HG03064 (cell line): ENCODE measurements around the gene OR4M1.
"Not testable (repeated sequence)": the region's sequence is repeated elsewhere in the genome, so short reads cannot be mapped to it uniquely, and the experiment has no call there.

ENCODE experiments used
- ATAC-seq: cut with Tn5 transposase; IDR thresholded peaks from one replicate; pipeline ENCODE4 v1.9.1; 2021; ENCODE audit warnings: low read depth; ENCODE audit not compliant: unreplicated experiment

OR4M1 gene

DNA sequence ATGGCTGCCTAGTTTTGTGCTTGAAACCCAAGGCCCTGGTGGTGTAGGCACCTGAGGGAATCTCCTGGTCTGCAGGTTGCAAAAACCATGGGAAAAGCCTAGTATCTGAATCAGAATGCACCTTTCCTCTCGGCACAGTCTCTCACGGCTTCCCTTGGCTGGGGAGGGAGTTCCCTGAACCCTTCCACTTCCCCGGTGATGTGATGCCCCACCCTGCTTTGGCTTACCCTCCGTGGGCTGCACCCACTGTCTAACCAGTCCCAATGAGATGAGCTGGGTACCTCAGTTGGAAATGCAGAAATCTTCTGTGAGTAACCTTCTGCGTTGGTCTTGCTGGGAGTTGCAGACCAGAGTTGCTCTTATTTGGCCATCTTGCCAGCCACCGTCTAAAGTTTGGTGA lies 47.7 kb downstream of the OR4M1 start:
- ATAC-seq, result not testable (repeated sequence)

DNA sequence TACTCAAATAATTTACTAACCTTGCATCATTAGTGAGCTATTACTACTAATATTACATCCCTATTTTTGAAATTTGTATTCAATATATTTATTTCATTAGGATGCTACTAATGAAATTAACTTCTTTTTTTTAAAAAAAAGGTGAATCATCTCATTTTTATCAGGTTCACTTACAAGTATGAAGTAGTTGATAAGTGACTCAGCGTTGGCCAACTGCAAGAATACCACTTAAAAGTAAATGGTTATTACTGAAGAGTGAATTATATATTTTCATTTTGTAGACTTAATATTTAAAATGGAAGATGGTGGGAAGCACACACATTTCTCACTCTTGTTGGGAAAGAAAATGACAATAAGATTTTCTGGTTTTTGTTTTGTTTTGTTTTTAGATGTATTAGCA lies 49.9 kb downstream of the OR4M1 start:
- ATAC-seq, result no peak

DNA sequence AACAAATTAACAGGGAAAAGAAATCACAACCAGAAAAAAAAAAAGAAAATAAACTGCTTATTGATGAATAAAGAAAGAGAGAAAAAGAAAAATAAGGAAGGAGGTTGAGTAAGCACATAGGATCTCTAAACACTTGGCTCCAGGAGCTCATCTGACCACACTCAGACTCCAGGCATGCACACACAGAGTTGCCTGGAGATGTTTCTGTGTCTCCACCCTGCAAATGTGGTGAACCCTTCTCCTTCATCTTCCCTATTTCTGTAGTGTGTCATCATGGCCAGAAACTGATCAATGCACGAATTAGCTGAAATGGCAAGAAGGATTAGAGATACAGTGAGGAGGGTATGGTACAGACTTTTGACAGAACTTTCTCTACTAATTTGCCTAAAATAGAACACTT lies 50.5 kb downstream of the OR4M1 start:
- ATAC-seq, result no peak

DNA sequence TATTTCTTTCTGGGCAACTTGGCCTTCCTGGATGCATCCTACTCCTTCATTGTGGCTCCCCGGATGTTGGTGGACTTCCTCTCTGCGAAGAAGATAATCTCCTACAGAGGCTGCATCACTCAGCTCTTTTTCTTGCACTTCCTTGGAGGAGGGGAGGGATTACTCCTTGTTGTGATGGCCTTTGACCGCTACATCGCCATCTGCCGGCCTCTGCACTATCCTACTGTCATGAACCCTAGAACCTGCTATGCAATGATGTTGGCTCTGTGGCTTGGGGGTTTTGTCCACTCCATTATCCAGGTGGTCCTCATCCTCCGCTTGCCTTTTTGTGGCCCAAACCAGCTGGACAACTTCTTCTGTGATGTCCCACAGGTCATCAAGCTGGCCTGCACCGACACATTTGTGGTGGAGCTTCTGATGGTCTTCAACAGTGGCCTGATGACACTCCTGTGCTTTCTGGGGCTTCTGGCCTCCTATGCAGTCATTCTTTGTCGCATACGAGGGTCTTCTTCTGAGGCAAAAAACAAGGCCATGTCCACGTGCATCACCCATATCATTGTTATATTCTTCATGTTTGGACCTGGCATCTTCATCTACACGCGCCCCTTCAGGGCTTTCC lies 54.4 kb downstream of the OR4M1 start:
- ATAC-seq, result not testable (repeated sequence)

DNA sequence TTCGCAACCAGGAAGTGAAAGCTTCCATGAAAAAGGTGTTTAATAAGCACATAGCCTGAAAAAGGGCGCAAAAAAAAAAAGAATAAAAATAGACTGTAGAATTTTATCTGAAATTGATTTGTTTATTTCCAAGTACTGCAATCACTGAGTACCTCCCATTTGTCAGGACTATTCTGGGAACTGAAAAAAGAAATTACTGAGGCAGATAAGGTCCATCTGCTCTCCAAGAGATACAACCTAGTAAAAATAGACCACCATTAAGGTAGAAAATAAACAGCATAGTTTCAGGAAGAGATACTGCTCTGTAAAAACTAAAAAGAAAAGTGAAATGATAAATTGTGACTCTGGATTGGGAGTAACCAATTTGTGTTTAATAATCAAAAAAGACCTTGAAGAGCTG lies 55.0 kb downstream of the OR4M1 start:
- ATAC-seq, result no peak
